ENCODE measurements around the gene TMEM127. TPM values are rescaled to one million over a fixed set of nuclear protein-coding genes. Genes with fewer than 3 reads are reported as not detected.

Gene TMEM127
- total RNA-seq, 1 donor: 27.2 TPM

- no peak overlapping the region for H3K4me3 ChIP-seq (ENCODE audit: low read depth, low read length)
- DNase-seq (ENCODE audit: low read depth): no peak
- TF ChIP-seq CTCF (IDR thresholded peaks at IDR 0.05; ENCODE audit: insufficient read depth, low read depth, low read length): no peak
Measured at GRCh38 chr2:96241227-96241626, 24.6 kb downstream of the TMEM127 start.

GRCh38 chr2:96240341-96241038 lies 25.3 kb downstream of the TMEM127 start:
- TF ChIP-seq CTCF (IDR thresholded peaks at IDR 0.05; ENCODE audit: insufficient read depth, low read depth, low read length): no peak
- no peak for DNase-seq (ENCODE audit: low read depth)
- H3K4me3 ChIP-seq (ENCODE audit: low read depth, low read length): no peak overlapping the region

GRCh38 chr2:96239745-96240264 lies 26.0 kb downstream of the TMEM127 start:
- H3K4me3 ChIP-seq (ENCODE audit: low read depth, low read length): no peak overlapping the region
- no peak for DNase-seq (ENCODE audit: low read depth)
- no peak for TF ChIP-seq CTCF (IDR thresholded peaks at IDR 0.05; ENCODE audit: insufficient read depth, low read depth, low read length)

- no peak overlapping the region for H3K4me3 ChIP-seq (ENCODE audit: low read depth, low read length)
- DNase-seq (ENCODE audit: low read depth): no peak
- no peak for TF ChIP-seq CTCF (IDR thresholded peaks at IDR 0.05; ENCODE audit: insufficient read depth, low read depth, low read length)
Measured at GRCh38 chr2:96239091-96239490, 26.7 kb downstream of the TMEM127 start.

- TF ChIP-seq CTCF (IDR thresholded peaks at IDR 0.05; ENCODE audit: insufficient read depth, low read depth, low read length): no peak
- H3K4me3 ChIP-seq (ENCODE audit: low read depth, low read length): no peak overlapping the region
- DNase-seq (ENCODE audit: low read depth): no peak
Measured at GRCh38 chr2:96238266-96238665, 27.5 kb downstream of the TMEM127 start.

- no peak overlapping the region for H3K4me3 ChIP-seq (ENCODE audit: low read depth, low read length)
- TF ChIP-seq CTCF (IDR thresholded peaks at IDR 0.05; ENCODE audit: insufficient read depth, low read depth, low read length): no peak
- DNase-seq (ENCODE audit: low read depth): no peak
Measured at GRCh38 chr2:96236882-96237281, 28.9 kb downstream of the TMEM127 start.

Measured in fibroblast of villous mesenchyme (primary cell).